CD1c-positive myeloid dendritic cell (primary cell): ENCODE measurements around the gene KRTAP10-9.
"Not testable (repeated sequence)": the region's sequence is repeated elsewhere in the genome, so short reads cannot be mapped to it uniquely, and the experiment has no call there.

Experiments used
- DNase-seq: peaks from one replicate; pipeline ENCODE4 v3.0.0-alpha.2; 2016; ENCODE audit errors: extremely low spot score

KRTAP10-9 gene

DNA sequence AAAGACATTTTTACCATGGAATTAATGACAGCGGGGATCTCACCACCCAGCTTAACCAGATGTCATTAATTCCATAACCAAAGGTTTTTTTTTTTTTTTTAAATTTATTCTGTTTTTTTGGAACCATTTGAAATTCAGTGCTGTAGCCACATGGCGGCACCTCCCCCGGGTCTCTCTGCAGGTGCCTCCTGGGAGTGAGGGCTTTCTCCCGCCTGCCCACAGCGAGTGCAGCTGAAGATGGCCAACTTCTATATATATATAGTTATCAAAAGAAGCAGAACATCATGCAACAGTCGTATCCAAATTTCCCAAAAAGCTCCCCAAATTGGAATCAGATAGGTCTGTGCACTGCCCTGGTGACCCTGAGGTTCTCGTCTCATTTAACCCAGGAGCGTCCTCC is 11.4 kb upstream of the KRTAP10-9 start:
- no peak for DNase-seq

DNA sequence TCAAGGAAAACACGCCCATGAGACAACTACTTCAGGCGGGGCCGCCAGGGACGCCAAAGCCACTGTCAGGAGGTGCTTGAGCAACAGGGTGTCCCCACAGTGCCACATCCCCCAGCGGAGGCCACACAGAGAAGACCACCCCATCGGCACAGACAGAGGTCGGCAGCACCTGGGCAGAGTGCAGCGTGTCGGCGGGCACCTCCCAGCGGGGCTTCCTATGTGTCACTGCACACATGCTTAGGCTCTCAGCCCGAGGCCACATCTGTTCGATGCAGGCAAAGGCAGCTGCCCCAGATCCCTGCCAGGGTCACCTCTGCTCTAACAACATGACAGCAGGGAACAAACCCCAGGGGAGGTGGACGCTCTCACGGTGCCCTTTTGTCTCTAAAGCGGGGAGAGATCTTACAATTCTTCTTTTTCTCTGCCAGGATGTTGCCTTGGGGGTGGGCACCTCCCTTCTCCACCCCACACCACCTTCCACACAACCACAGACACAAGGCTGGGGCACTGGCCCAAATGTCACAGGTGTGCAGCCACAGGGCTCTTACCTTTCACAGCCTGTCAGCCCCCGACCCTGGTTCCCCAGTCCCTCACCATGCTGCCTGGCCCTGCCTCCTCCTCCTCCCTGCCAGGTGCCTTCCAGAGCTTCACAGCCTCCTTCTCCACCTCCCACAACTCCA is 10.8 kb upstream of the KRTAP10-9 start:
- no peak for DNase-seq

DNA sequence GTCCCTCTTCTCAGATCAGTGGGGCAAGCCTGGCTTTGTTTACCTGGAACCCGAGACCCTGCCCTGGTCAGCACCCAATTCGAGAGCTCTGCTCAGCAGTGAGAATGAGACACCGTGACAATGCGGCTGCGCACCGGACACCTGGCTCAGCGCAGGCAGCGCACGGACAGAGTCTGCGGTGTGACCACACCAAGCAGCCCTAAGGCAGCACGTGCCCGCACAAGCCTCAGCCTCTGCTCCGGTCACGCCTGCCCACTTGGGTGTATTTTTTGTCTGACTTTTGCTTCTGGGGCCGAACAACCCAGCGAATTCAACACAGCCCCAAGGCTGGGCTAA is 10.3 kb upstream of the KRTAP10-9 start:
- DNase-seq: no peak

DNA sequence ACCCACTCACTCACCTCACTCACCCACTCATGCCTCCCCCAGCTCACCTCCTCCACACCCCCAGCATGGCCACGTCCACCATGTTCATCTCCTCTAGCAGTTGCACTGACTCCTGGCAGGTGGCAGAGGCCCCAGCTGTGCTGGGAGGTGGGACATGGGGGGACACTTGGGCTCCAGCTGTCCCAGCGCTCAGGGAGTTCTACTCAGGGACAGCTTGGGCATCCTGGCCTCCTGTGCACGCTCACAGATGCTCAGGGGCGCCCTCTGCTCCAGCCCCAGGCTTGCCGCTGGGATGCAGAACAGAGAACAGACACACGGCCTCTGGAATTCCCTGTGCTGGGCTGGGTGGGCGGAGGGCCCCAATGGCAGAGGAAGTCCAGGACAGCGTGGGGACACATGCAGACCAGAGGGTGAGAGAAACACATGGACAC is 9.8 kb upstream of the KRTAP10-9 start:
- DNase-seq: no peak

DNA sequence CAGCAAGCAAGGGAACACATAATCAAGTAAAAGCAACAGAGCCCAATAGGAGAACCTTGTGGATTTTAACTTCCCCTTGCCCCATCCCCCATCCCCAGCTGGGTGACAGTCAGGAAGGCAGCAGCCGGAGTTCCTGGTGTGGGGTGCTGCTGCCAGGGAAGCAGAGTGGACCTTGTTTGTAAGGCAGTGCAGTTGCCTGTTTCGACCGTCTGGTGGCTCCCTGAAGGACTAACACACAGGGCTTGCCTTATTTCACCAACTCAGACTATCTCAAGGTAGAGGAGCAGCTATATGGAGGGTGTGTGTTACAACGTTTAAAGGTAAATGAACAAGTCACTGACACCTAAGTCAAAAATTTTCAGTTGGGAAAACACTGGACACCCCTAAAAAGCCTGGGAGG is 8.4 kb upstream of the KRTAP10-9 start:
- DNase-seq: peak; percentile 20

DNA sequence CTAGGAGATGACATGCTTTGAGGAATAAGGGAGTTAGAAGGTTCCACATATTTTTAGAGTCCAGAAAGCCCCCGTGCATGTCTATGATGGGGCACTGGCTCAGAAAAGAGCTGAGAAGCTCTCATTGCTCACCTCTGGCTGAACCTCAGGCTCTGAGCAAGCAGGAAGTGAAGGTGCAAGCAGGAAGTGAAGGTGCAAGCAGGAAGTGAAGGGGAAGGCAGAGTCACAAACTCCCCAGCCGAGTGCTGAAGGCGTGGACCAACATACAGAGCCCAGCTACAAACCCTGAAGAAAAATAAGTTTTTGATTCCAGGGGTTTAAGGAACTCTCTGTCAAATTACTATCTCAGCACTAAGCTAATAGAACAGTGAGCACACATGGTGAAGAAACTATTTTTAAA is 8.0 kb upstream of the KRTAP10-9 start:
- peak; percentile 24 for DNase-seq

DNA sequence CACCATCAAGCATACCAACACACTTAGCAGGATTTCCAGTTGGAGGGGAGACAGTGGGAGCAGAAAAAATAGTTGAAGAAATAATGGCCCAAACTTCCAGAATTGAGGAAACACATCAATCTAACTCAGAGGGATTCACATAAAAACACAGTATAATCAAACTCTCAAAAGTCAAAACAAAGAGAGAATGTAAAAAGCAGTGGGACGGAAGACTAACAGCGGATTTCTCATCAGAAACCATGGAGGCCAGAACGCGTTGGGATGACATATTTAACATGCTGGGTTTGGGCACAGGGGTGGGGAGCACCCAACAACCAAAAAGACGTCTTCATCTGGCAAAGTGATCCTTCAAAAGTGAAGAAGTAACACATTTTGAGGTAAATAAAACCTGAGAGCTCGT is 7.0 kb upstream of the KRTAP10-9 start:
- DNase-seq: no peak

DNA sequence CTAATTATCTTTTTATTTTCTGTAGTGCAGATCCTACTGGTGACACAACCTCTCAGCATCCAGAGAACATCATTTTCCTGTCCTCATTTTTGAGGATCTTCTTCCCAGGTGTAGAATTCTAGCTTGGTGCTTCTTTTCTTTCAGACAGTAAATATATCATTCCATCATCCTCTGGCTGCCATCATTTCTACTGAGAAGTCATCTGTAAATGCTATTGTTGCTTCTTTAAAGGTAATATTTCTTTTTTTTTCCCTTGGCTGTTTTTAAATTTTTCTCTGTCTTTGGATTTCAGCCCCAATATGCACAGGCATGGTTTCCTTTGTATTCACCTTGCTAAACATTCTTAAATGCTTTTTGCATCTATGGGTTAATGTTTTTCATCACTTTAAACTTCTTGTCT is 3.3 kb upstream of the KRTAP10-9 start:
- DNase-seq: no peak

DNA sequence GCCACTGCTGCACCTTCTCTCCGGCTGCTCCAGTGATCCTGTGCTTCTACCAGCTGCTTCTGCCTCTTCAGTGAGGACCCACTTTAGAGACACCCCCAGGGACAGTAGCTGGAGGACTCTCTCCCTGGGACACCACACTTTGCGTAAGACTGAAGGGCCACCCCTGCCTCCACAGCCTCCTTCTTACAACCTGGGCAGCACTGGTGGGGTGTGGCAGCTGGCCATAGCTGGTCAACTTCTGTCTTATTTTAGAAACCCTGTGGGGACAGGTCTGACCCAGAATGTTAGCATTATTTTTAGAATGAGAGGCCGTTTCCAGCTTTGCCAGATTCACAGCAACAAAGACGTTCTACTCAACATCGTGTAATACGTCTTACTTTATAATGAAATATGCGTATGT is 1.1 kb upstream of the KRTAP10-9 start:
- no peak for DNase-seq

DNA sequence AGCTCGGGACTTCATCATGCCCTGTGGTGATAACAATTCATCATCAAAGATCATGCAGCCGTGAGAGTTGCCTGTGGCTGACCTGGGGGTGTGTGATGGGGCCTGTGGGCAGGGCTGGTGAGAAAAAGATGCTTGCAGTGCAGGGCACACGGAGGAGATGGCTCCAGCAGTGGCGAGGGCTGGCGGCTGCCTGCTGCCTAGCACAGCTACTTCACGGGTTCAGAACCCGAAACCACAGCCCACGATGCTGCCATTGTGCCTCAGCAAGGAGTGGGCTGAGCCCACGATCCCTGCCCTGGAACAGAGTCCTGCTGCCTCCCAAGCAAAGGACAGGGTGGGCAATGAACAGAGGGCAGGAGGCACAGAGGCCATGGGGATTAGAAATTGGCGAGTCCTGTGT is 631 bp upstream of the KRTAP10-9 start:
- no peak for DNase-seq

DNA sequence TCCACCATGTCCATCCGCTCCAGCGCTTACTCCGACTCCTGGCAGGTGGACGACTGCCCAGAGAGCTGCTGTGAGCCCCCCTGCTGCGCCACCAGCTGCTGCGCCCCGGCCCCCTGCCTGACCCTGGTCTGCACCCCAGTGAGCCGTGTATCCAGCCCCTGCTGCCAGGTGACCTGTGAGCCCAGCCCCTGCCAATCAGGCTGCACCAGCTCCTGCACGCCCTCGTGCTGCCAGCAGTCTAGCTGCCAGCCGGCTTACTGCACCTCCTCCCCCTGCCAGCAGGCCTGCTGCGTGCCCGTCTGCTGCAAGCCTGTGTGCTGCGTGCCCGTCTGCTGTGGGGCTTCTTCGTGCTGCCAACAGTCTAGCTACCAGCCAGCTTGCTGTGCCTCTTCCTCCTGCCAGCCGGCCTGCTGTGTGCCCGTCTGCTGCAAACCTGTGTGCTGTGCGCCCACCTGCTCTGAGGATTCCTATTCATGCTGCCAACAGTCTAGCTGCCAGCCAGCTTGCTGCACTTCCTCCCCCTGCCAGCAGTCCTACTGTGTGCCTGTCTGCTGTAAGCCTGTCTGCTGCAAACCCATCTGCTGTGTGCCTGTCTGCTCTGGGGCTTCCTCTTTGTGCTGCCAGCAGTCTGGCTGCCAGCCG is 409 bp downstream of the KRTAP10-9 start:
- DNase-seq: not testable (repeated sequence)

DNA sequence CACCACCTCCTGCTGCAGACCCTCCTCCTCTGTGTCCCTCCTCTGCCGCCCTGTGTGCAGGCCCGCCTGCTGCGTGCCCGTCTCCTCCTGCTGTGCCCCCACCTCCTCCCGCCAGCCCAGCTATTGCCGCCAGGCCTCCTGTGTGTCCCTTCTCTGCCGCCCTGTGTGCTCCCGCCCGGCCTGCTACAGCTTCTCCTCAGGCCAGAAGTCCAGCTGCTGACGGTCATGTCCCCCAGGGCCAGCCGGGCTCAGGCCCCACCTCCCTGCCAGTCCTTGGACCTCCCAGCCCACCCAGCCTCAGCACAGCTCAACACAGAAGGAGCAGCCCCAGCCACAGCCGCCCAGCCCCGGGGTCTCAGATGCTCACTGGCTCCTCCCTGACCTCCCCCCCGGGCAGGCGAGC is 939 bp downstream of the KRTAP10-9 start:
- DNase-seq: not testable (repeated sequence)

DNA sequence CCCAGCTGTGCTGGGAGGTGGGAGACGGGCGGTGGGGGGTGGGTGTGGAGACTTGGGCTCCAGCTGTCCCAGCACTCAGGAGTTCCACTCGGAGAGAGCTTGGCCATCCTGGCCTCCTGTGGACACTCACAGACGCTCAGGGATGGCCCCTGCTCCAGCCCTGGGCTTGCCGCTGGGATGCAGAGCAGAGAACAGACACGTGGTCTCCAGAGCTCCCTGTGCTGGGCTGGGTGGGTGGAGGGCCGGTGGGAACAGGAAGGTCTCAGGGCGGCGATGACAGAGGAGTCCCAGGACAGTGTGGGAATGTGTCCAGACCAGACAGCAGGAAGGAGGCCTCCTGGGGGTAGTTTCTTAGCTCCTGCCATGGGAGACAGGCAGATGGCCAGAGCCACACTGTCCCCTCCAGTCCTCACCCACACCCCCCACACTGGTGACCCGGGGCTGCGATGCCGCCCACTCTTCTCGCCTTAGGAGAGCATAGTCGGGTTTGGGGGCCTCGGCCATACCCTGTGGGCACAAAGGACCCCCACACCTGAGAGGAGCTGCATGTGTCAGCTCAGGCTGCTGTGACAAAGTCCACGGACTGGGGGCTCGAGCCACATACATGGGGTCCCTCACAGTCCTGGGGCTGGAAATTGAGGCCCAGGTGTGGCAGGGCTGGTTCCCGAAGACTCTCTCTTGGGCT is 2.0 kb downstream of the KRTAP10-9 start:
- no peak for DNase-seq

DNA sequence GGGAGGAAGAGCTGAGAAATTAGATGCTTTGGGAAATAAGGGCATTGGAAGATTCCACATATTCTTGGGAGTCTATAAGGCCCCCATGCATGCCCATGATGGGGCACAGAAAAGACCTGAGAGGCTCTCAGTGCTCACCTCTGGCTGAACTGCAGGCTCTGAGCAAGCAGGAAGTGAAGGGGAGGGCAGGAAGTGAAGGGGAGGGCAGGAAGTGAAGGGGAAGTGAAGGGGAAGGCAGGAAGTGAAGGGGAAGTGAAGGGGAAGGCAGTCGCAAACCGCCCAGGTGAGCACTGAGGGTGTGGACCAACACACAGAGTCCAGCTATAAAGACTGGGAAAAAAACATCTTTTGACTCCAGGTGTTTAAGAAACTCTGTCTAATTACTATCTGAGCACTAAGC is 3.5 kb downstream of the KRTAP10-9 start:
- no peak for DNase-seq

DNA sequence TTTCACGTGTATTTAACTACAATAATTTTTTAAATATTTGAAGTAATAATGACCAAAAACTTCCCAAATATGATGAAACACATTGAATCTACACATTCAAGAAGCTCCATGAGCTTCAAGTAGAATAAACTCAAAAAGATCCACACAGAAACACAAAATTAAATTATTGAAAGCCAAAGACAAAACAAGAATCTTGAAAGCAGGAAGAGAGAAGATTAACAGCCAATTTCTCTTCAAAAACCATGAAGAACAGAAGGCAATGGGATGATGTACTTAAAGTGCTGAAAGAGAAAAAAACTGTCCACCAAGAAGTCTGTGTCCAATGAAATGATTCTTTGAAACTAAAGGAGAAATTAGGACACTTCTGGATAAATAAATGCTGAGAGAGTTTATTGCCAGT is 5.2 kb downstream of the KRTAP10-9 start:
- DNase-seq: no peak

DNA sequence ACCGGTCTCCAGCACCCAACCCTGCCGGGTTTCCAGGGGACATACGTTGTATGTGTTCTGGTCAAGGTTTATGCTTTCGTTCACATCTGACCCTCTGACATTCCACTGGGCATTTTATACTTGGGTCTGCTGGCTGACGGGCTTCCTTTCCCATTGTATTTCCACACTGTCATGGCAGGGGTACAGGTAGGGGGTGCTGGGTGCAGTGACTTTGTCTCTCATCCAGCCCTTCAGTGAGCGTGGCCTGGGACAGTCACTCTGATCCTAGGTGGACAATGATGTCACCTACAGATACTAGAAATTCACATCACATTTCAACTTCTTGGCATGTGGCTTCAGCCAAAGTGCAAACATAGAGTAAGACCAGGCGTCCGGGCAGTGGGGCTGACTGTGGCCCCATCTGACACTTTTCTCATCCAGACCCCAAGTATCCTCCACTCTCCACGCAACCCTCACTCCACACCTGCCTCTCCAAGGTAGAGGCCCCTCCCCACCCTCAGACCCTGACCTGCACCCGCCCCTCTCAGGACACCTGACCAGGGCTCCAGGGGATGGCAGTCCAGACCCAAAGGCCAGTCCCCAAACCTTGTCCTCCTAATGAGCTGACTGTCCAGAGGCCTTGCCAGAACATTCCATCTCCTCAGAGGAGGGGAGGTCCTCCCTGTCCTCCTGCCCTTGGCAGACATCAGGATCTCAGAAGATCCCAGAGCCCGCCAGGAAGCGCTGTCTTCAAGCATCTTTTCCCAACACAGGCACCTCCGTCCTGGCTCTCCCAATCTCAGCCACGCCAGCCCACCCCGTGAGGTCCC is 9.5 kb downstream of the KRTAP10-9 start:
- DNase-seq: no peak

DNA sequence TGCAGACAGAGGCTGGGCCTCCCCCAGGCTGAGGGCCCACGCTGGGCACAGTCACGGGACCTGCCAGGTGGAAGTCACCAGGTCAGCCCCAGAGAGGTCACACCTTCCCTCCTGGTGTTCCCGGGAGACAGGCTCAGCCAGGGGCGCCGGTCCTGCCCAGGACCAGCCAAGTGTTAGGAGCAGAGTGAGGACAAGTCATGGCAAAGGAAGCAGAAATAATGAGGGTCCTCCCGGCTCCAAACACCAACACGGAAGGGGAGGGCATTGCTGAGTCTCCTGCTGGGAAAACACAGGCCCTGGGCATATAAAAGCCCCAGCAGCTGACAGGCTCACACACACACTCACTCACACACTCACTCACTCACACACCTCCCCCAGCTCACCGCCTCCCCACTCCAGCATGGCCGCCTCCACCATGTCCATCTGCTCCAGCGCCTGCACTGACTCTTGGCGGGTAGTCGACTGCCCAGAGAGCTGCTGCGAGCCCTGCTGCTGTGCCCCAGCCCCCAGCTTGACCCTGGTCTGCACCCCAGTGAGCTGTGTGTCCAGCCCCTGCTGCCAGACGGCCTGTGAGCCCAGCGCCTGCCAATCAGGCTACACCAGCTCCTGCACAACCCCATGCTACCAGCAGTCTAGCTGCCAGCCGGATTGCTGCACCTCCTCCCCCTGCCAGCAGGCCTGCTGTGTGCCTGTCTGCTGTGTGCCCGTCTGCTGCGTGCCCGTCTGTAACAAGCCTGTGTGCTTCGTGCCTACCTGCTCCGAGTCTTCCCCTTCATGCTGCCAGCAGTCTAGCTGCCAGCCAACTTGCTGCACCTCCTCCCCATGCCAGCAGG is 10.3 kb downstream of the KRTAP10-9 start, which contains the start of gene KRTAP10-10:
TSS of gene KRTAP10-10 (plus strand) at position 339 of the 833 bp plus-strand sequence. CDS start at position 401, 62 bp downstream.
- DNase-seq: no peak

DNA sequence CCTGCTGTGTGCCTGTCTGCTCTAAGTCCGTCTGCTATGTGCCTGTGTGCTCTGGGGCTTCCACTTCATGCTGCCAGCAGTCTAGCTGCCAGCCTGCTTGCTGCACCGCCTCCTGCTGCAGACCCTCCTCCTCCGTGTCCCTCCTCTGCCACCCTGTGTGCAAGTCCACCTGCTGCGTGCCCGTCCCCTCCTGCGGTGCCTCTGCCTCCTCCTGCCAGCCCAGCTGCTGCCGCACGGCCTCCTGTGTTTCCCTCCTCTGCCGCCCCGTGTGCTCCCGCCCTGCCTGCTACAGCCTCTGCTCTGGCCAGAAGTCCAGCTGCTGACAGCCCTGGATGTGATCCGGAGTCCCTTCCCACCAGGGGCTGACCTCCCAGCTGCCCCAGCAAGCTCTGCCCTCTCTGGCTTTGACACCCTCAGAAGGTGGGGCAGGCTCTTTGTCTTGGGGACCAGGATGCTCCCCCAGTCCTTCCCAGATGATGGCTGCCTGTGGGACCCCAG is 11.0 kb downstream of the KRTAP10-9 start:
- DNase-seq: not testable (repeated sequence)

DNA sequence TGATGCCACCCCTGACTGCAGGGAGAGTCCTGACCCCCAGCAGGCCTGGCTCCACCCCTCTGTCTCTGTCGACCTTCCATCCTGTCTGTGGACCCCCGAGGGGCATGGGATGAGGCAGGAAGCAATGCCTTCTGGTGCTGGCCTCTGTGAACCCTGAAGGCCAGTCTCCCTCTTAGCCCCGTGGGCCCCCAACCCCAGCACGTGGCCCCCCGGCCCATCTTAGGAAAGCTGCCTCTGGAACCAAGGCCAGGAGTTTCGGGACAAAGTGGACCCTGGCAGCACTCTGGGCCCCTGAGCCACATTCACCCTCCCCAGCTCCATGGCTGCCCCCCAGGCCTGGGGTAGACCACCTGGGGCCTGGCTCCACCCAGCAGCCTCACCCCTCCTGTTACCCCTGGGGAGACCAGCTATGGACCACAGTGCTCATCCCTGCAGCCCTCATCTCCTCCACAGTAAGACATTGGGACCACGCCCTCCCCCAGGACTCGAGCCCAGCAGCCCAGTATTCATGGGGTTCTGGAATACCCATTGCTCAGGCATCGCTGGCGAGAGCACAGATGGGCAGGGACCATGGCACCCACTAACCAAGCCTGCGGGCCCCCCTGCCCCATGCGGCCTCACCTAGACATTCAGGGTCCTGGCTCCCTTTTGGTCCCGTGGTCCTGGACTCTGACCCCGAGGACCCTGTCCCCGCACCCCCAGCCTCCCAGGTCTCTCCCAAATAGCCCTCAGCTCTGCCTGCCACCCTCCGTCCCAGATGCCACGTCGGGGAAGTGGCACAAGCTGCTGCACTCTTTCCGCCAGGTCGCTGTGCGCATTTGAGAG is 11.8 kb downstream of the KRTAP10-9 start:
- DNase-seq: not testable (repeated sequence)

DNA sequence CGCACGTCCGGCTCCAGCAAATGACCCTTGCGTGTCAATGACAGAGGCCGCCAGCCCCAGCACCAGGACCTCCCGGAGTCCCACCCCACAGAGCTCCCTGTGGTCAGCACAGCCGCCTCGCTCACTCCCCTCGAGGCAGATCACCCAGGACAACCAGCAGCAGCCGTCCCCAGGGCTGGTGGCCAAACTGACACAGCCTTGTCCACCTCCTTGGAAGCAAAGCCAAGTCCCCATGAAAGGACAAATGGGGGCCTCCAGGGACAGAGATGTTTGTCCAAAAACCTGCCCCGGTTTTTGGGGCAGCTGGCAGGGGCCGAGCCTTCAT is 12.4 kb downstream of the KRTAP10-9 start:
- no peak for DNase-seq
